GM21717 (cell line): Measurements from ENCODE around the gene SHROOM1.
"Not testable (repeated sequence)": the region's sequence is repeated elsewhere in the genome, so short reads cannot be mapped to it uniquely, and the experiment has no call there.

ENCODE experiments used
- ATAC-seq: cut with Tn5 transposase; IDR thresholded peaks from one replicate; pipeline ENCODE4 v1.9.1; 2021; ENCODE audit warnings: mild to moderate bottlenecking, moderate library complexity; ENCODE audit not compliant: unreplicated experiment

The SHROOM1 gene

DNA sequence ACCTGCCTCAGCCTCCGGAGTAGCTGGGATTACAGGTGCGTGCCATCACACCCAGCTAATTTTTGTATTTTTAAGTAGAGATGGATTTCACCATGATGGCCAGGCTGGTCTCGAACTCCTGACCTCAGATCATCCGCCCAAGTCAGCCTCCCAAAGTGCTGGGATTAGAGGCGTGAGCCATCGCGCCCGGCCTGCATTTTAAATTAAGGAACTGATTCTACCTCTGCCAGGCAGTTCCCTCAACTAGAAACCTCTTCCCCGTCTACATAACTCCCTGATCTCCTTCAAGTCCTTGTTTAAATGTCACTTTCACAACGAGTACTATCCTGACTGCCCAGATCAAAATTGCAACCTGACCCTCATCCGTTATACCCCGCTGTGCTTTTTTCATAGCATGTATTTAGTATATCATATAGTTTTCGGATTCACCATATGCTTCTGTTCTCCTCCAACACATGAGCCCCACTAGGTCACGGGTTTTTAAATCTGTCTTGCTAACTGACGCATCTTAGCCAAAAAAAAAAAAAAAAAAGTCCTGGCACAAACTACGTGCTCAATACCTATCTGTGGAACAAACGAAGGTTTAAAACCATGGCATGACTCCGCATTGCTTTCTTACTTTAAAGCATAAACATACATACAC lies 18.2 kb downstream of the SHROOM1 start:
- no peak for ATAC-seq

DNA sequence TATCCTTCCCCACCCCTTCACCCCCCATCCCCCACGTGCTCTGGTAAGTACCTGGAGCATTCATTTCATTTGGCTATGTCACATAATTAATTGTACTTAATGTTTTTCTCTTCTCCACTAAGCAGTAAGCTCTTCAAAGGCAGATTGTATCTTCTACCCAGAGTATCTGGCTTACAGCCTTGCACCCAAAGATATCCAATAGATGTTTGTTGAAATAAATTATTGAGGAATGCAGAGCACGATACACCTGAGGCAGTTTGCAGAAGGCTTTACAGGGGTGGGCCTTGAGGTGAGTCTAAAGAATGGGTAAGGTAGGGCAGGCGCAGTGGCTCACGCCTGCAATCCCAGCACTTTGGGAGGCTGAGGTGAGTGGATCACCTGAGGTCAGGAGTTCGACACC lies 19.8 kb downstream of the SHROOM1 start:
- ATAC-seq = no peak

DNA sequence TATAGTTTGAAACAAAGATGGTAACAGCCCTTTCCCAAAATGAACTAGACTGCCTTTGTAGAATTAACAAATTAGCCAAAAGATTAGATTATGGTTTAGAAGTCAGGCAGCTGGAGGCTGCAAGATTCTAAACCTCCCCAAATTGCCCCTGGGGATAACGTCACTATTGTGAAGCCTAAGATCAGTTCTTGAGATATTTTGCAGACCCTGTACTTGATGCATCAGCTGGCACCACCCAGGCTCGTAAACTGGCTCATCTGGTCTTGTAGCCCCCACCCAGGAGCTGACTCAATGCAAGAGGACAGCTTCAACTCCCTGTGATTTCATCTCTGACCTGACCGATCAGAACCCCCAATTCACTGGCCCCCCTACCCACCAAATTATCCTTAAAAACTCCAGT lies 21.6 kb downstream of the SHROOM1 start:
- ATAC-seq = no peak

DNA sequence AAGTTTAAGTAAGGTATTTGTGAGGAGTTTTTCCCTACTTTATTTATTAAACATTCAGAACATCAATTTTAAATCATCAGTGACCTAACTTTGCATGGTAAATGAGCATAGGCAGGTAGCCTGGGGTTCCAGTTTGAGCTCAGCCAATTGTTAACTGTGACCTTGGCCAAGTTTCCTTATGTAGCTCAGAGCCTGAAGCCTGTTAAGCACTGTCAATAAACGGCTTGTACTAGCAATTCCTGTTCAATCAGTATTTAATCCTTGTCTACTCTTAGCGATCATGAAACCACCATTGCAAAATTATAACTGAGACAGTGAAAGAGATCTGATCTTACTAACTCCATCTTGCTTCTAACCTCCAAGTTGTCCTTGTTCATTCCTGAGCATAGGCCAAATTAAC lies 22.0 kb downstream of the SHROOM1 start:
- ATAC-seq = no peak

DNA sequence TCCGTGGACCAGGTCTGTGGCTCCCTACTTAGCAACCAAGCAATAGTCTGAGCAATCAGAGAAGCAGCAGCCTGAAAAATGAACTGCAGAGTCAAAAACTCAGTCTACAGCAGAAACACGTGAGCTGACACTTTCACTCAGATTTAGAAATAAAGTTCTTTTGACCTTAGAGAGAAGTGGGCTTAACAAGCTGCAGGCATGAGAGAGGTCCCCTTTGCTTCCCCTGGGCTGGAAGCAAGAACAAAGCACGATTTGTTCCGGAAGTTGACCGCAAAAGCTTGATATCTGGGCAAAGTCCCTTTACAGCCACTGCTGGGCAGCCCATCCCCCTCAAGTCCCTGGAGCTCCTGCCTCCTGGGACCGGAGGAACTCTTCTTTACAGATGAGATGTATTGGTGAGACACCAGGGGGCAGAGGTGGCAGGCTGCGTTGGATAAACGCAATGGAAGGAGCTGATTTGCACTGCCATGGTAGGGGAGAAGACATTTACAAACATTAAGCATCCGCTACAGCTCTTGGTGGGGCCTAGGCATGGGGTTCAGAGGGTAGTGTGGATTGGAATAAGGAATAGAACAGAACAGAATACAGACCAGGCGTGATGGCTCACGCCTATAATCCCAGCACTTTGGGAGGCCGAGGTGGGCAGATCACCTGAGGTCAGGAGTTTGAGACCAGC lies 23.1 kb downstream of the SHROOM1 start:
- ATAC-seq = no peak

DNA sequence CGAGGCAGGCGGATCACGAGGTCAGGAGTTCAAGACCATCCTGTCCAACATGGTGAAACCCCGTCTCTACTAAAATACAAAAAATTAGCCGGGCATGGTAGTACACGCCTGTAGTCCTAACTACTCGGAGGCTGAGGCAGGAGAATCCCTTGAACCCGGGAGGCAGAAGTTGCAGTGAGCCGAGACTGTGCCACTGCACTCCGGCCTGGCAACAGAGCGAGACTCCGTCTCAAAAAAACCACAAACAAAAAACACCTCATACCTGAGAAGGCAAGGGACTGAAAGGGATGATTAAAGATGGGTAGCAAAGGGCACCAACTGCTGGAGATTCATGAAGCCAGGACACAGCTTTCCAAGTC lies 23.7 kb downstream of the SHROOM1 start:
- not testable (repeated sequence) for ATAC-seq

DNA sequence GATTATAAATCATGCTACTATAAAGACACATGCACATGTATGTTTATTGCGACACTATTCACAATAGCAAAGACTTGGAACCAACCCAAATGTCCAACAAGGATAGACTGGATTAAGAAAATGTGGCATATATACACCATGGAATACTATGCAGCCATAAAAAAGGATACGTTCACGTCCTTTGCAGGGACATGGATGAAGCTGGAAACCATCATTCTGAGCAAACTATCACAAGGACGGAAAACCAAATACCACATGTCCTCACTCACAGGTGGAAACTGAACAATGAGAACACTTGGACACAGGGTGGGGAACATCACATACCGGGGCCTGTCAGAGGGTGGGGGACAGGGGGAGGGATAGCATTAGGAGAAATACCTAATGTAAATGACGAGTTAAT lies 24.6 kb downstream of the SHROOM1 start:
- ATAC-seq = not testable (repeated sequence)

DNA sequence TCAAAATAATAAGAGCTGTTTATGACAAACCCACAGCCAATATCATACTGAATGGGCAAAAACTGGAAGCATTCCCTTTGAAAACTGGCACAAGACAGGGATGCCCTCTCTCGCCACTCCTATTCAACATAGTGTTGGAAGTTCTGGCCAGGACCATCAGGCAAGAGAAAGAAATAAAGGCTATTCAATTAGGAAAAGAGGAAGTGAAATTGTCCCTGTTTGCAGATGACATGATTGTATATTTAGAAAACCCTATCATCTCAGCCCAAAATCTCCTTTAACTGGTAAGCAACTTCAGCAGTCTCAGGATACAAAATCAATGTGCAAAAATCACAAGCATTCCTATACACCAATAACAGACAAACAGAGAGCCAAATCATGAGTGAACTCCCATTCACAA lies 26.2 kb downstream of the SHROOM1 start:
- ATAC-seq = not testable (repeated sequence)

DNA sequence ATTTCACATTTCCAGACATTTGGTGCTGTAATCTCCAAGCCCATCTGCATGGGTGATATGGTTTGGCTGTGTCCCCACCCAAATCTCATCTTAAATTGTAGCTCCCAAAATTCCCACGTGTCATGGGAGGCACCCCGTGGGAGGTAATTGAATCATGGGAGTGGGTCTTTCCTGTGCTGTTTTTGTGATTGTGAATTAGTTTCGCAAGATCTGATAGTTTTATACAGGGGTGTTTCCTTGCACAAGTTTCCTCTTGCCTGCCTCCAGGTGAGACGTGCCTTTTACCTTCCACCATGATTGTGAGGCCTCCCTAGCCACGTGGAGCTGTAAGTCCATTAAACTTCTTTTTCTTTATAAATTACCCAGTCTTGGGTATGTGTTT lies 27.8 kb downstream of the SHROOM1 start:
- not testable (repeated sequence) for ATAC-seq

DNA sequence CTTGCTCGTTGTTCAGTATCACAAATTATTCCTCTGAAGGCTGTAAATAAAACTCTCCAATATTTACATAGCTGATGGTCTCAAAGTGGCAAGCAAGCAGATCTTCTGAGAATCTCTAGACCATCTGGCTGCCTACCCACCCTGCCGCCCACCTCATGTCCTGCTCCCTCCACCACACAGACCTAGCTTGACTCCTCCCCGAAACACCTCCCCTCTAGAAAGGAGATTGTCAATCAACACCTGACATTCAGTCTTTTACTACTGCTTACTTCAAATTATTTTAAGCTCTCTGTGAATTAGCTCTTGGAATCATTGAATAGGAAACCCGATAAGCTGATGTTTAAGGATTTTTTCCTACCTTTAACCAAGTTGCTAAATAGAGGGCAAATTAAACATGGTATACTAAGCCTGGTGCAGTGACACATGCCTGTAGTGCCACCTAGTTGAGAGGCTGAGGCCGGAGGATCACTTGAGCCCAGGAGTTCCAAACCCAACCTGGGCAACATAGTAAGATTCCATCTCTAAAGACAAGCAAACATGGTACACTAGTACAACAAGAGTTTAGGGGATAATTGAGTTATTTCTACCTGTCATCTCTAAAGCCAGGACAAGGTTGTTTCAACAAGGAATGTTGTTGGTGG lies 28.3 kb downstream of the SHROOM1 start:
- no peak for ATAC-seq

DNA sequence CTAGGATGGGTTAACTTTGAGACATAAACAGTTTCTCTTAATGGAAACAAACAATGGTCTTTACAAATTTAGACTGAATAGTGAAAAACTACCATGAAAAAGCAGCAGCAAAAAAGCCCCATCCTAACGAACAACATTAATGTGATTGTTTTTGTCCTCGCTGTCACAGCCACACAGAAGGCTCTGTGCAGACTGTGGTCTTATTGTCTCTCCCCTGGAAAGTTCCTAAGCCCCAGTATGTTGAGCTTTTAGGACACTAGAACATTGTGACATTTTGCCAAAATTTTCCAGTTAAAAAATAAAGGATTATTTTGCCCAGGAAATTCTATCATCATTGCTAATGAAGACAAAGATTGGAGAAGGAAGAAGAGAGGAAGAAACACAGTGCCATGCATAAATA lies 29.9 kb downstream of the SHROOM1 start:
- no peak for ATAC-seq

DNA sequence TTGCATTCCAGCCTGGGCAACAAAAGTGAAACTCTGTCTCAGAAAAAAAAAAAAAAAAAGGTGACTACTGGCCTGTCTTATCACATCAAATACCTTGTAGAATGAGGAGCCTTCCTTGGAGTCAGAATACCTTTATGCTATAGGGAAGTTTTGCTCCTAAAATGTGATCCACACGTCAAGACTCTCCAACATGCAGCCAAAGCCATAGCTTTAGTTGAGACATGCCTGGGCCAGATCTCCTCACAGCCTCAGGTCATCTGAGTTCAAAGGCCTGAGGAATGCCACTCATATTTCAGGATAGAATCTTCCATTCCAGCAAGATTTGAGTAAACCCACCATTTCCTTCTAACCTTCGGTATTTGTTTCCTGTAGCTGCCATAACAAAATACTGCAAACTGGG lies 31.1 kb downstream of the SHROOM1 start:
- no peak for ATAC-seq

DNA sequence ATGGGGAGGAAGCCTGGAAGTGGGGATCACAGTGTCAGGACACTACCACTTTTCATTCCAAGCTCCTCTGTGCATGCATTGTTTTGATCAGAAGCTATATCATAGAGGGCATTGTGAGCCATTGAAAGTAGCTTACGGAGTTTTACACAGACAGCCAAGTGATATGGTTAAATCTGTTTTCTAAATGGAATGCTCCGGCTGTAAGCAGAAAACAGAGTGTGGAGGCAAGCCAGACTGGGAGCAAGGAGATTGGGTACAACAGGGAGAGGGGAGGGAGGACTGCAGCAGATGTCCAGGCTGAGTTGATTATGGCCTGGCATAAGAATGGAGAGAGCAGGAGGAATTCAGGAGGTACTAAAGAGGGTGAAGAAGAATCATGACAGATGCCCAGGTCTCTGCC lies 32.8 kb downstream of the SHROOM1 start:
- ATAC-seq = no peak

DNA sequence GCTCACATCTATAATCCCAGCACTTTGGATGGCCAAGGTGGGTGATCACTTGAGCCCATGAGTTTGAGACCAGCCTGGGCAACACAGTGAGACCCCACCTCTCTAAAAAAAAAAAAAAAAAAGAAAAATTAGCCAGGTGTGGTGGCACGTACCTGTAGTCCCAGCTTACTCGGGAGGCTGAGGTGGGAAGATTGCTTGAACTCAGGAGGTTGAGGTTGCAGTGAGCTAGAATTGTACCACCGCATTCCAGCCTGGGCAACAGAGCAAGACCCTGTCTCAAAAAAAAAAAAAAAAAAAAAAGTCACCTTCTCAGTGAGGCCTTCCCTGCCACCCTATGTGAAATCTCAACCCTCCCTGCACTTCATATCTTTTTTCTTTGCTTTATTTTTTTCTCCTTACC lies 39.4 kb downstream of the SHROOM1 start:
- ATAC-seq = no peak

DNA sequence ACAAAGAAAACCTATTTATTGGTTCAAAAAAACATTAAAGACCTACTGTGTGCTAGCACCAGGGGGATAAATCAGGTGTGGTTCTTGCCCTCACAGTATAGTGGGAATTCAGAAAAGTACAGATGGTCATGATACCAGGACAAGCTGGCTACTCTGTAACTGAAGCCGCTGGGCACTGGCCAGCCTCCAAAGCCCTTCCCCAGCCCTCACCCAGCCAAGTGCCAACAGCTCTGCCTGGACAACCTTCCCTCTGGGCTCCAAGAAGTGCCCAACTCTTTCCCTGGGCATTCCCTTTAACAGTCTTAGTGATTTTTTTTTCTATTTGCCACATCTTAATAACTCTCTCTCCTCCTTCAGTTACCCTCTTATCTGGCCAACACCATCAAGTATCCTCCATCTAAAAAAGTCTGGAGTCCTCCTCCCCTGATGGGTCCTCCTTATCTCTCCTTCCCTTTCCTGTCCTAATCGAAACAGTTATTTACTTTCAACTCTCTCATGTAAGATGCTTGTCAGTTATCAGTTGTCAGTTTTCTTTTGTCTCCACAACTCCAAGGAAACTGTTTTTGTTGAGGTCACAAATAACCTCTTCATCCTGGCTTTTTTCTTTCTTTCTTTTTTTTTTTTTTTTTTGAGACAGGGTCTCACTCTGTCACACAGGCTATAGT lies 40.1 kb downstream of the SHROOM1 start:
- no peak for ATAC-seq

DNA sequence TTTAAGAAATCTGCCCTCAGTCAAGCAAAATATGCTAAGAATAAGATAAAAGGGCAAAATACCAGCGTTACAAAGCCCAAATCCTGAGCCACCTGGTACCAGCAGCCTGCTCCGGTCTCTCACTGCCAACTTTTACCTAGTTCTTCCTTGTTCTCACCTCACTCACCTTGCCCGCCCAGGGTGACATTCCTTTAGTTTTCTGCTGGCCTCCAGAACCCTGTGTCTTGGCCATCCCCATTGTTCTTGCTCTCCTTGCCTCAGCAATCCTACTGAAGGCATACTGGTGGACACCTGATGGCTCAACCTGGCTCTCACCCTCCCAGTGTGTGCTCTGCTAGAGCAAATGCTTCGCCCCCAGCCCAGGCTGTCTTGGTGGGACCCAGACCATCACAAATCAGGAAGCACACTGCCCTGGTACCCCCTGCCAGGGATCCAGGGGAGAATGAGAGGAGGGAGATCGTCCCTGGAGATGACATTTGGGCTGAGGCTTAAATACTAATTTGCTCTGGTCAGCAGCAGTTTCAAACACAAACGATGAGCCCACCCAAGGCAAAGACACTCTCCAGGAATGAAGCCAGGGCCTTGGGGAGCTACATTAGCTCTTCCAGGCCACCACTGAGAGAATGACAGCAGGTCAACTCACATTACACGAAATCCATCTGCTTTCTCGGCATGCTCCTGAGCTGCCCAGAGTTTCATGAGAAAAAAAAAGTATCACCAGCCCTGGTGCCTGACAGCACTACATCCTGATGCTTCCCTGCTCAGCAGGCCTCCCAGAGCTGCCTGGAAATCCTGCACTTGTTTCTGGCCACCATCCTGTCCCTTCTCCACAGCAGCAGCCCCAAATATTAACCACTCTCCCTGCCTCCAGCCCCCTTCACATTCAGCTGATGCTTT lies 41.2 kb downstream of the SHROOM1 start:
- no peak for ATAC-seq

DNA sequence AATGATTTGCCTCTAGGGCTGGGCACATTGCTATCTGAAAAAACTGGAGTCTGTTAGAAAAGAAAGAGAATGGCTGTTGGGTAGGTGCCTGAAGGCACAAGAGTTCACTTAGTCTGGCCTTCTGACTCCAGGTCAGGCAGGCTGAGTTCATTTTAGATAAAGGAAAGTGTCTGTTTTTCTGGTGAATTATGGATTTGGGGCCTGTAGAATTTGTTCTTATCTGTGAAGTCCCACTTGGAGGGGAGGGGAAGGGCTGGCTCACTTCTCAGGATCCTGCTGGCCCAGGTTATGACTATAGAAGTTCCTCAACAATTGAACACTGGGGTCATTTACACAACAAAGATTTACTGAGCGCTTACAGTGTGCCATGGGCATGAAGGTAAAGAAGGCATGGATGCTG lies 41.9 kb downstream of the SHROOM1 start:
- ATAC-seq = no peak

DNA sequence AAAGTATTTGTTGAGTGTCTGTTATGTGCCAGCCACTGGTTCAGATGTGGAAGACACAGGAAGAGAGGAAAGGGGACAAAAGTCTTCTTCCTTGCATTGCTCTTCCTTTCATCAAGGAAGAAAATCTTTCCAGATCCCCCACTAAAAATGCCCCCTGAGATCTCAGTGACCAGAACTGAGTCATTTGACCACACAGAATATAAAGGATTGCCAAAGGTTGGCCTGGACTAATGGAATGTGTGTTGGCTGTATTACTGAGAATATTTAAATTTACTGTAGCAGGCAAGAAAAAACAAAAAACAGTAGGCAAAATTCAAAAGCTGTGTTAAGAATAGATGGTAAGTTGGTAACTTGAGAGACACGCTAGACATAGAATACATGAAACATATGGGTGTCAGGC lies 43.4 kb downstream of the SHROOM1 start:
- no peak for ATAC-seq

DNA sequence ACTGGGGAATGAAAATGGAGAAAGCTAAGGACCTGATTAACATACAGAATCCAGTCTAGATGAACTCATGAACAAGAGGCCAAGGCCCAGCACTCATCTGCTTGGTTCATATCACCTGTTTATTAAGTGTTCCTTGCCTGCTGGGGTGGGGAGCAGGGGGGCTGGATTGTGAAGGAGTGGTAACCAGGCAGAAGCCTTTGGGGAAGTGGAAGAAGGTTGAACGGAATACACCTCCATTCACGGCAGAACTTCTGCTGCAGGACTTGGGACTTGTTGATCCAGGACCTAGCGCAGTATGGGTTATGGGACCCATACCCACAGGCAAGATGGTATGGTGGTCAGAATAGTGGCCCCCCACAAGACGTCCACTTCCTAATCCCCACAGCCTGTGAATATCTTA lies 44.6 kb downstream of the SHROOM1 start:
- ATAC-seq = no peak

DNA sequence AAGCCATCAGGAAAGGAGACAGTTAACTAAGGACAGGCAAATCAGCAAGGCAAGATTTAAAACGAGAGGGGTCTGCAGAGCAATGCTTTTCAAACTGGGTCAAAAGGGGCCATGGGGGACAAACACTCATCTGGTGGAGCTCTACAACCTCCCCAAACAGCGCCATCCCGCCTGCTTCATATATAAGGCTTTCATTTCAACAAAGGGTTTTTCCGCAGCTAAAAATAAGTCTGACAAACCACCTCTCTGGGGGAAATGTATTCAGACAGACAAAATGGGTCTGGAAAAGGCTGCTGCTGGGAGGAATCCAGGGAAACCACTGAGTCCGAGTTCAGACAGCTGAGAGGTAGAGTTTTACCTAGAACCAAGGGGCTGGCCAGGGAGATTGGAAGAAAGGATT lies 45.1 kb downstream of the SHROOM1 start:
- ATAC-seq = no peak

DNA sequence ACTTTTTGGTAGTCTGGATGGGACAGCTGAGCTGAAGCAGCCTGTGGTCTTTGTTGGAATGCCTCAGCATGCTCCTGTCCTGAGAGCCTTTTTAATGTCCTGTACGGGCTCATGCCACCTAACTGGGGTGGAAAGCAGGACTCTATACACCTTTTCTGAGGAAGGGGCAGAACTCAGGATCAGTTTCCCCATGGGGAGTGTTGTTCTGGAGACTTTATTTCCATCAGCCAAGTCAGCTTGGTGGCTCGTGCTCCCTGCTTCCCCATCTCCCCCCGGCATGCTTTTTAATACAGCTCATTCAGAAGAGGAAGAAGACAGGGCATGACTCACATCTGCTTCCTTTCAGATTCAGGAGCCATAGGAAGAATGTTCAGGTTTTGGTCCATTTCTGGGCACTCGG lies 48.3 kb downstream of the SHROOM1 start:
- ATAC-seq = no peak
